Heart left ventricle (tissue), 16 donors: ENCODE results near the gene HOXA3. TPM values are rescaled to one million over a fixed set of nuclear protein-coding genes. Genes with fewer than 3 reads are reported as not detected.

Experiments
- ATAC-seq, 4 donors: fragments of 200-7000 bp; cut with Tn5 transposase; one replicate each; pipeline ENCODE4 v1.9.1; 2020 to 2022; ENCODE audit warnings: moderate library complexity in 4 of 4, mild to moderate bottlenecking in 3 of 4, moderate number of reproducible peaks in 1 of 4
- DNase-seq, 5 donors: peaks; one replicate each; pipeline ENCODE4 v3.0.0-alpha.2; 2020
- H3K27ac ChIP-seq, 12 donors: fragments of 200-600 bp; sonication (generic) in 4 of 12; one replicate each; pipeline versions ENCODE4 v1.5.0 to v1.8.0; 2016 to 2022; ENCODE audit warnings: mild to moderate bottlenecking in 2 of 12
- H3K27me3 ChIP-seq, 9 donors: fragments of 200-600 bp; sonication (generic) in 2 of 9; one replicate each; pipeline versions ENCODE4 v1.5.1 to v1.8.0; 2016 to 2022; ENCODE audit warnings: mild to moderate bottlenecking in 3 of 9
- H3K36me3 ChIP-seq, 9 donors: fragments of 200-600 bp; sonication (generic) in 2 of 9; one replicate each; pipeline versions ENCODE4 v1.5.0 to v1.8.0; 2018 to 2022; ENCODE audit warnings: mild to moderate bottlenecking in 2 of 9
- H3K4me1 ChIP-seq, 12 donors: fragments of 200-600 bp; sonication (generic) in 4 of 12; one replicate each; pipeline versions ENCODE4 v1.5.0 to v1.8.0; 2016 to 2022; ENCODE audit warnings: mild to moderate bottlenecking in 3 of 12
- H3K4me3 ChIP-seq, 12 donors: fragments of 200-600 bp; sonication (generic) in 4 of 12; one replicate each; pipeline versions ENCODE4 v1.5.0 to v1.8.0; 2017 to 2022; ENCODE audit warnings: mild to moderate bottlenecking in 9 of 12, moderate library complexity in 4 of 12
- H3K9me3 ChIP-seq, 12 donors: fragments of 200-600 bp; sonication (generic) in 4 of 12; one replicate each; pipeline versions ENCODE4 v1.5.0 to v1.8.0; 2016 to 2022; ENCODE audit warnings: mild to moderate bottlenecking in 1 of 12
- CTCF ChIP-seq, 12 donors: fragments of 200-600 bp; sonication (generic) in 4 of 12; IDR thresholded peaks; one replicate each; pipeline versions ENCODE4 v1.5.0 to v1.8.0; 2018 to 2022; ENCODE audit warnings: antibody characterized with exemption in 12 of 12, mild to moderate bottlenecking in 5 of 12
- POLR2A ChIP-seq, 2 donors: fragments of 450-650 bp; IDR thresholded peaks; one replicate each; pipeline ENCODE4 v1.6.1; 2017; ENCODE audit warnings: antibody characterized with exemption in 2 of 2, mild to moderate bottlenecking in 2 of 2, moderate library complexity in 2 of 2
- WGBS, 4 donors: extraction: QIAGEN DNeasy Blood & Tissue Kit in 2 of 4; methylation state at CpG; one replicate each; pipeline versions ENCODE4 v1.1.5 to v1.1.7; 2013 to 2018; 5-methylcytosine and 5-hydroxymethylcytosine counted together
- intact Hi-C, 10 donors: fragments of 100-400 bp; cut with DNase I; formaldehyde crosslinking; loops; one replicate each; pipeline versions ENCODE4 v1.11.1 to v1.14.2; 2022
- polyA plus RNA-seq, 2 donors: library from polyadenylated mRNA; stranded (reverse); fragments of 200-250 nt; gene quantifications; one replicate each; pipeline ENCODE4 v1.2.3, GENCODE V29; 2013
- total RNA-seq, 9 donors: library from RNA; depleted of rRNA in 2 of 9; stranded (reverse); fragments of >200 nt in 2 of 9; fragmentation: NEBNext Ultra II Directional in 3 of 9; extraction: Animal tissue kit (Norgen Biotek cat#: 25700) in 3 of 9; gene quantifications; one replicate each; pipeline versions ENCODE4 v1.1.0 to v1.2.4, GENCODE V29; 2016 to 2023
- donor health status: ischemic (EF 13 %, LVEDD 7.1; RV severe dilation, severe dysfunction).
- donor health status: healthy with polysubstance abuse.
- donor health status: DM: no; HTN: yes; CAD: no.
- donor health status: DM: no; HTN: no; CAD: no.
- donor health status: ischemic (EF 25% LVEDD 6.9; RV normal size, moderate dysfunction).
- donor health status: ischemic (EF 25% LVEDD 5.7; RV mildly dilated, moderate dysfunction).
- donor health status: healthy.
- donor health status: DM: yes; HTN: yes; CAD: no.
- donor health status: ischemic (EF 35%, LVEDD 5.7; RV mildly dilated, moderate dysfunction).
- donor health status: nonischemic (EF 11% LVEDD 7.7; RV severe dilation, severe dysfunction).
- donor health status: DM: yes; HTN: yes; CAD: no.
- donor health status: PGD.
- donor health status: ischemic (EF 29% LVEDD 5.4; RV normal size, mild dysfunction).
- donor health status: nonischemic (EF 23%, LVEDD 6.1; RV moderate dilation, normal function).

HOXA3 gene
- total and polyA plus RNA-seq, 11 donors, result 0.07 to 3.1 (median 0.64) TPM; not detected in 2

- intact Hi-C loops, result loop anchor here (5.0 to 10.0 kb wide), 15 partner anchors 375 to 897 kb away; no protein-coding TSS in a partner anchor
- no peaks in the 10 kb centered on the region for H3K36me3 ChIP-seq
- no peaks in the 10 kb centered on the region for H3K9me3 ChIP-seq
- peak within 1 kb of the TSS in 1 of 12 donors; percentile 87 for H3K27ac ChIP-seq
- H3K27me3 ChIP-seq, result peaks cover 86 to 97% (median 92%) of the 10 kb centered on the region in 9 donors
- peak within 1 kb of the TSS; percentile 6 to 47 (median 28) for H3K4me3 ChIP-seq
- WGBS, 4 donors, result 1 to 2% (median 1%) methylated on average over 46 to 99 of the region's 99 CpGs
- ATAC-seq (peak in 2 of 4 donors; percentile 34 to 56), DNase-seq (no peak)
- TF ChIP-seq CTCF (IDR thresholded peaks at IDR 0.05) (no peak), POLR2A (IDR thresholded peaks at IDR 0.05) (no peak)
- peaks cover under 1 to 44% (median 16%) of the 10 kb centered on the region in 12 donors for H3K4me1 ChIP-seq
Observed at GRCh38 chr7:27199849-27200760, 47.7 kb upstream of the HOXA3 start, which contains the start of gene HOXA13. Gene HOXA13, minus strand, starts transcription at chr7:27200091. Its CDS starts 14 bp downstream, at chr7:27200077.

- Histone ChIP-seq H3K9me3 (no peaks in the 10 kb centered on the region), H3K27ac (peak overlapping the region in 1 of 12 donors; percentile 87), H3K27me3 (peaks cover 79 to 97% (median 92%) of the 10 kb centered on the region in 9 donors), H3K4me1 (peaks cover 0 to 34% (median 13%) of the 10 kb centered on the region in 12 donors), H3K36me3 (no peaks in the 10 kb centered on the region), H3K4me3 (peak overlapping the region in 7 of 12 donors; percentile 3 to 45 (median 17))
- no peak for DNase-seq
- peak in 1 of 4 donors; percentile 28 for ATAC-seq
- intact Hi-C loops, result loop anchor here (5.0 to 10.0 kb wide), 12 partner anchors 378 to 898 kb away; no protein-coding TSS in a partner anchor
- 2 to 5% (median 3%) methylated on average over 18 to 93 of the region's 93 CpGs for WGBS, 4 donors
- no peak for TF ChIP-seq CTCF (IDR thresholded peaks at IDR 0.05)
- no peak for TF ChIP-seq POLR2A (IDR thresholded peaks at IDR 0.05)
Observed at GRCh38 chr7:27198871-27199801, 46.8 kb upstream of the HOXA3 start.

GRCh38 chr7:27198138-27198841 lies 45.9 kb upstream of the HOXA3 start:
- DNase-seq, result no peak
- intact Hi-C loops, result loop anchor here (5.0 to 10.0 kb wide), 12 partner anchors 379 to 899 kb away; no protein-coding TSS in a partner anchor
- ATAC-seq, result no peak

More at GRCh38 chr7:27198138-27198841, 45.9 kb upstream of the HOXA3 start:
- TF ChIP-seq POLR2A (IDR thresholded peaks at IDR 0.05) (no peak), CTCF (IDR thresholded peaks at IDR 0.05) (no peak)
- Histone ChIP-seq H3K4me3 (no peak overlapping the region), H3K27me3 (peaks cover 81 to 97% (median 92%) of the 10 kb centered on the region in 9 donors), H3K9me3 (no peaks in the 10 kb centered on the region), H3K27ac (peak overlapping the region in 1 of 12 donors; percentile 87), H3K36me3 (no peaks in the 10 kb centered on the region), H3K4me1 (peaks cover 2 to 38% (median 15%) of the 10 kb centered on the region in 12 donors)
- 9 to 10% (median 9%) methylated on average over 29 of the region's 29 CpGs for WGBS, 4 donors
